GM12891 (cell line): ENCODE results near the gene APMAP.

ENCODE experiments used
- PAX5 ChIP-seq: IDR thresholded peaks from 2 replicates; pipeline ENCODE4 v1.6.1; 2011; ENCODE audit warnings: low read length, moderate library complexity, mild to moderate bottlenecking; ENCODE audit not compliant: insufficient read depth, severe bottlenecking
- POLR2A ChIP-seq: IDR thresholded peaks from 2 replicates; pipeline ENCODE4 v1.6.1; 2011; ENCODE audit warnings: low read depth, low read length, control low read depth
- POLR2AphosphoS5 ChIP-seq: IDR thresholded peaks from 2 replicates; pipeline ENCODE4 v1.6.1; 2011; ENCODE audit warnings: low read depth, low read length, control low read depth
- POU2F2 ChIP-seq: IDR thresholded peaks from 2 replicates; pipeline ENCODE4 v1.6.1; 2011; ENCODE audit warnings: low read depth, mild to moderate bottlenecking, control low read depth, low read length, moderate library complexity
- SPI1 ChIP-seq: IDR thresholded peaks from 2 replicates; pipeline ENCODE4 v1.6.1; 2011; ENCODE audit warnings: low read depth, low read length, control low read depth
- TAF1 ChIP-seq: IDR thresholded peaks from 2 replicates; pipeline ENCODE4 v1.6.1; 2011; ENCODE audit warnings: low read depth, low read length, control low read depth

DNA sequence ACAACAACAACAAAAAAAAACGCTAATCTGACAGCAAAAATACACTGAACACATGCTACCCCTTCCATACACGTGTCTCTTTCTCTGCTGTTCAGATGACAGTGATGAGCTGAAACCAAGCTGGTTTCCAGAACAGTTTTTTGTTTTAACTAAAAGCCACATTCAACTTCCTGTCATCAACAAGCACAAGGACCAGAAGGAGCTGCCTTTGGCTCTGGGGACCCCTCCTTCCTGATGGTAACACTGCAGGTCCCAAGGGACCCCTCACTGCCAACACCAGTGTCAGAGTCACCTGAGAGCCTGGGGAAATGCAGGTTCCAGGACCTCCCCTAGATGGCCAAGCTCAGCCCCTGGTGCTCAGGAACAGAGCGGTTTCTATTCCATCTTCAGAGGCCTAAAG, 37.5 kb downstream of the APMAP start:
- TF ChIP-seq POLR2A = no peak
- TF ChIP-seq POLR2AphosphoS5 = no peak
- no peak for TF ChIP-seq TAF1
- TF ChIP-seq PAX5 = no peak
- no peak for TF ChIP-seq POU2F2
- no peak for TF ChIP-seq SPI1
